RWPE2 (cell line): ENCODE results near the gene OGT.

Source experiments
- ATAC-seq: fragments of 200-7000 bp; cut with Tn5 transposase; 3 replicates; pipeline ENCODE4 v1.9.1; 2021; ENCODE audit warnings: low read depth
- DNase-seq: peaks from one replicate; pipeline ENCODE4 v3.0.0-alpha.2; 2020; ENCODE audit warnings: low spot score
- H3K27ac ChIP-seq: fragments of 450-650 bp; 2 replicates; pipeline ENCODE4 v1.5.1; 2017; ENCODE audit warnings: mild to moderate bottlenecking; ENCODE audit not compliant: poor library complexity, severe bottlenecking
- H3K27me3 ChIP-seq: fragments of 250-450 bp; sonication (Bioruptor Pico); 2 replicates; pipeline ENCODE4 v1.5.1; 2021; ENCODE audit warnings: mild to moderate bottlenecking, moderate library complexity; ENCODE audit not compliant: insufficient read depth, poor library complexity, severe bottlenecking
- H3K36me3 ChIP-seq: fragments of 250-450 bp; sonication (Bioruptor Pico); 2 replicates; pipeline ENCODE4 v1.5.1; 2020; ENCODE audit warnings: low read depth, mild to moderate bottlenecking, moderate library complexity
- H3K4me1 ChIP-seq: fragments of 250-450 bp; sonication (Bioruptor Pico); 2 replicates; pipeline ENCODE4 v1.5.1; 2021; ENCODE audit warnings: mild to moderate bottlenecking, moderate library complexity; ENCODE audit not compliant: insufficient read depth, poor library complexity, severe bottlenecking
- H3K4me3 ChIP-seq: fragments of 250-450 bp; sonication (Bioruptor Pico); 2 replicates; pipeline ENCODE4 v1.5.1; 2021; ENCODE audit warnings: mild to moderate bottlenecking, moderate library complexity; ENCODE audit not compliant: severe bottlenecking
- H3K9me3 ChIP-seq: fragments of 250-450 bp; sonication (Bioruptor Pico); 2 replicates; pipeline ENCODE4 v1.5.1; 2021; ENCODE audit warnings: mild to moderate bottlenecking, moderate library complexity; ENCODE audit not compliant: severe bottlenecking
- TF ChIP-seq, protein P1 (sequence below): fragments of 450-650 bp; IDR thresholded peaks from one replicate; pipeline ENCODE4 v1.5.1; 2017; ENCODE audit warnings: mild to moderate bottlenecking, moderate library complexity; ENCODE audit not compliant: poor library complexity, severe bottlenecking

The OGT gene

DNA sequence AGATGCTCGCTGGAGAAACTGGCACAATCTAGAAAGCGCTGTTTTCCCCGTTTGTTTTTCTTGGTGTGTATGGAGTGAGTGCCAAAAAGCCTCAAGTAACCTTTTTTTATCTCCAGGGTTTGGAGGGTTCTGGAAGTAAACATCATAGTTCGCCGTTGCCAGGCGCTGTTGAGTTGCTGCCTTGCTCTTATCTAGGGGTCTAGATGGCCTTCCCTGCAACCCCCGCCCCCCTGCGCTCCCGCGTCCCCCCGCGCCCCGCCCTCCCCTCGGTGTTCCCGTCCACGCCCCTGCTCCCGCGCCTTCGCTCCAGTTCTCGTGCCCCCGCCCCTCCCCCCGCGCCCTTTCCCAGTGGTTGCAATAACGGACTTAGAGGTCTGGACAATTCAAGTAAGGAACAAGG is 44.8 kb downstream of the OGT start:
- no peaks in the 10 kb centered on the region for H3K9me3 ChIP-seq
- DNase-seq (no peak), ATAC-seq (no peak)
- TF ChIP-seq, protein P1, sequence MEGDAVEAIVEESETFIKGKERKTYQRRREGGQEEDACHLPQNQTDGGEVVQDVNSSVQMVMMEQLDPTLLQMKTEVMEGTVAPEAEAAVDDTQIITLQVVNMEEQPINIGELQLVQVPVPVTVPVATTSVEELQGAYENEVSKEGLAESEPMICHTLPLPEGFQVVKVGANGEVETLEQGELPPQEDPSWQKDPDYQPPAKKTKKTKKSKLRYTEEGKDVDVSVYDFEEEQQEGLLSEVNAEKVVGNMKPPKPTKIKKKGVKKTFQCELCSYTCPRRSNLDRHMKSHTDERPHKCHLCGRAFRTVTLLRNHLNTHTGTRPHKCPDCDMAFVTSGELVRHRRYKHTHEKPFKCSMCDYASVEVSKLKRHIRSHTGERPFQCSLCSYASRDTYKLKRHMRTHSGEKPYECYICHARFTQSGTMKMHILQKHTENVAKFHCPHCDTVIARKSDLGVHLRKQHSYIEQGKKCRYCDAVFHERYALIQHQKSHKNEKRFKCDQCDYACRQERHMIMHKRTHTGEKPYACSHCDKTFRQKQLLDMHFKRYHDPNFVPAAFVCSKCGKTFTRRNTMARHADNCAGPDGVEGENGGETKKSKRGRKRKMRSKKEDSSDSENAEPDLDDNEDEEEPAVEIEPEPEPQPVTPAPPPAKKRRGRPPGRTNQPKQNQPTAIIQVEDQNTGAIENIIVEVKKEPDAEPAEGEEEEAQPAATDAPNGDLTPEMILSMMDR, result no peak
- peaks cover 37% of the 10 kb centered on the region for H3K36me3 ChIP-seq
- no peak overlapping the region for H3K27ac ChIP-seq
- no peak overlapping the region for H3K4me3 ChIP-seq
- no peaks in the 10 kb centered on the region for H3K4me1 ChIP-seq
- H3K27me3 ChIP-seq, result no peaks in the 10 kb centered on the region

DNA sequence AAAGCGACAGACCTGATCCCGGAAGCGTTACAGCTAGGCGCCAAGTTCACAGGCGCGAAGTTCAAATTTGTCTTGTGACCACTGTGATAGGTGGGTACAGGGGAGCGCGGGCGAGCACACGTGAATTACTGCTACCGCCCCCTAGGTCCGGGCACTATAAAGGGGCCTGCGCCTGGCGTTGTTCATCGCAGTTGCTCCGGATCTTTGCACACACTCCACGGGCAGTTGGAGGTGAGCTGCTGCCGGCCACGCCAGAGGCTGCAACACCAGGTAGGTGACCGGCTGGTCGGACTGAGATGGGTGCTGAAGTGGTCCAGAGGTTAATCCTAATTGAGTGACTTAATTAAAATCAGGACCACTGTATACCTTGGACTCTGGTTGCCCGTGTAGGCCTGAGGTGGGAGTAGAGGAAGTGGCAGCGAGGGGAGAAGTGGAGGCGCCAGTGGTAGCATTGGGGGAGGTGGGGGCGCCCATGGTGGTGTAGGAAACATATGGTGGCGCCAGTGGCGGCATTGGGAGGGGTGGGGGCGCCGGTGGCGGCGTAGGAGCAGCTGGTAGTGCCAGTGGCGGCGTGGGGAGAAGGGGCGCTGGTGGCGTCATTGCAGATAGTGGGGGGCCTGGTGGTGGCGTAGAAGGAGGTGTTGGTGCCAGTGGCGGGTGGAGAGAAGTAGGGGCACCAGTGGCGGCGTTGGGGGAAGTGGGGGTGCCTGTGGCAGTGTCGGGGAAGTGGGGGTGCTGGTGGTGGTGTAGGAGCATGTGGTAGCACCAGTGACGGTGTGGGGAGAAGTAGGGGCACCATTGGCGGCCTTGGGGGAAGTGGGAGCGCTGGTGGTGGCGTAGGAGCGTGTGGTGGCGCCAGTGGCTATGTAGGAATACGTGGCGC is 45.6 kb downstream of the OGT start, which contains the start of gene GCNA:
GCNA (plus strand) TSS at position 185 of the 883 bp plus-strand sequence. CDS start 2,385 bp downstream, outside the sequence.
- ATAC-seq (no peak), DNase-seq (no peak)
- Histone ChIP-seq H3K4me1 (no peaks in the 10 kb centered on the region), H3K36me3 (peaks cover 29% of the 10 kb centered on the region), H3K9me3 (no peaks in the 10 kb centered on the region), H3K4me3 (no peak within 1 kb of the TSS), H3K27ac (no peak within 1 kb of the TSS), H3K27me3 (no peaks in the 10 kb centered on the region)
- TF ChIP-seq, protein P1, result no peak

DNA sequence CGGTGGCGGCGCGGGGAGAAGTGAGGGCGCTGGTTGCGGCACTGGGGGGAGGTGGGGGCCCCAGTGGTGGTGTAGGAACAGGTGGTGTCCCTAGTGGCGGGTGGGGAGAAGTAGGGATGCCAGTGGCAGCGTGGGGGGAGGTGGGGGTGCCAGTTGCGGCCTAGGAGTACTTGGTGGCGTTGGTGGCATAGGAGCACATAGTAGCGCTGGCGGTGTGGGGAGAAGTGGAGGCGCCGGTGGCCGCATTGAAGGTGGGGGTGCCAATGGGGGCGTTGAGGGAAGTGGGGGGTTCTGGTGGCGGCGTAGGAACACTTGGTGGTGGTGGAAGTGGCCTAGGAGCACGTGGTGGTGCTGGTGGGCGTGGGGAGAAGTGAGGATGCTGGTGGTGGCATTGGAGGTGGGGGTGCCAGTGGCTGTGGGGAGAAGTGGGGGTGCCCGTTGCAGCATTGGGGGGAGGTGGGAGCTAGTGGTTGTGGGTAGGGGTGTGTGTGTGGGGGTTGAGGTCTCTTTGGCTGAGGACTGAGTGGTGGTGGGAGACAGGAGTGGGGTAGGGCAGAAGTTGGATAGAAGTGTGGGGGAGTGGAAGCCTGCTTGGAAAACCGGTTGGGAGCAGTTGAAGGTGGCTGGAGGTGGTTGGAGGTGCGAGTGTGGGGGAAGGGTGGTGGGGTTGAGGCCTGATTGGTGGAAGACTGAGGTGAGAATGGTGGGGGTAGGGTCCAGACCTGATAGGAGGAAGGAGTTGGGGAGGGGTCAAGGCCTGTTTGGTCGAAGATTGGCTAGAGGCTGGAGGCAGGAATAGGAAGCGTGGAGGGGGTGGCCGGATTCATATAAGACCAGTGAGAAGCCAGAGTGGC is 46.5 kb downstream of the OGT start:
- no peak for DNase-seq
- Histone ChIP-seq H3K4me1 (no peaks in the 10 kb centered on the region), H3K9me3 (no peaks in the 10 kb centered on the region), H3K36me3 (peaks cover 20% of the 10 kb centered on the region), H3K27me3 (no peaks in the 10 kb centered on the region), H3K27ac (no peak overlapping the region), H3K4me3 (no peak overlapping the region)
- TF ChIP-seq, protein P1, result no peak
- ATAC-seq, result no peak

DNA sequence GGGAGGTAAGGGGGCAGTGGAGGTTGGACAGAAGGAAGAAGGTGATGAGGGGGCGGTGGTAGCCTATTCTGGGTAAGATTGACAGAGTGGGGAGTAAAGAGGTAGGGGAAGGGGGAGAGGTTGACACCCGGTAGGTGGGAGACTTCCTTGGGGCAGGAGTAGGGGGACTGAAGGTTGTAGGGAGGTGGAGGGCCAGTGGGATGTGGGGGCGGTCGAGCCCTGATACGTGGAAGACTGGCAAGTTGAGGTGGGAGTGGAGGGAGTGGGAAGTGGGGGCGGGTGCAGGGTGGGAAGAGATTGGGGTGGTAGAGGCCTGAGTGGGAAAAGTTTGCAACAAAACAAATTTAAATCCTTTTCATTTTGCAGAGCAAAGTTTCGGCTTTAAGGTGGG is 47.1 kb downstream of the OGT start:
- H3K27ac ChIP-seq, result no peak overlapping the region
- H3K27me3 ChIP-seq, result no peaks in the 10 kb centered on the region
- H3K36me3 ChIP-seq, result peaks cover 14% of the 10 kb centered on the region
- TF ChIP-seq, protein P1, result no peak
- ATAC-seq (no peak), DNase-seq (no peak)
- no peak overlapping the region for H3K4me3 ChIP-seq
- no peaks in the 10 kb centered on the region for H3K4me1 ChIP-seq
- no peaks in the 10 kb centered on the region for H3K9me3 ChIP-seq
